ENCODE measurements around the gene TPCN1. TPM values are rescaled to one million over a fixed set of nuclear protein-coding genes. Genes with fewer than 3 reads are reported as not detected.
A peak's percentile ranks its signal among the peaks of the same experiment; 100 is the strongest.

The TPCN1 gene
- total and polyA plus RNA-seq, 3 experiments from 2014 or later, result 10.1 to 24.1 (median 21.3) TPM

GRCh38 chr12:113234483-113234882, 13.2 kb downstream of the TPCN1 start:
- H3K4me3 ChIP-seq (ENCODE audit: low read length), result no peak overlapping the region
- CTCF ChIA-PET, result no interaction called here
- Mint-ChIP-seq H3K27ac (peak overlapping the region in 2 of 8 donors; percentile 37 to 54), H3K36me3 (peaks cover 7 to 68% (median 7%) of the 10 kb centered on the region in 3 donors), H3K27me3 (peaks cover 0 to 2% of the 10 kb centered on the region in 2 donors), H3K4me3 (no peak overlapping the region), H3K4me1 (peaks cover 14 to 35% (median 32%) of the 10 kb centered on the region in 3 donors), H3K9me3 (no peaks in the 10 kb centered on the region)
- no peaks in the 10 kb centered on the region for H3K27me3 ChIP-seq (ENCODE audit: insufficient read depth, low read length, poor library complexity, severe bottlenecking)
- peaks cover 9% of the 10 kb centered on the region for H3K36me3 ChIP-seq (ENCODE audit: insufficient read depth, low read length)
- H3K9me3 ChIP-seq (ENCODE audit: low read length), result no peaks in the 10 kb centered on the region
- DNase-seq, result no peak
- no peak overlapping the region for H3K27ac ChIP-seq (ENCODE audit: low read depth, low read length)
- POLR2A ChIA-PET, result no interaction called here
- H3K4me1 ChIP-seq (ENCODE audit: insufficient read depth, low read length), result peaks cover 47% of the 10 kb centered on the region

GRCh38 chr12:113235976-113236375, 14.7 kb downstream of the TPCN1 start:
- POLR2A ChIA-PET, result no interaction called here
- peaks cover 2% of the 10 kb centered on the region for H3K36me3 ChIP-seq (ENCODE audit: insufficient read depth, low read length)
- Mint-ChIP-seq H3K4me3 (no peak overlapping the region), H3K27me3 (no peaks in the 10 kb centered on the region), H3K4me1 (peaks cover 10 to 25% (median 21%) of the 10 kb centered on the region in 3 donors), H3K9me3 (no peaks in the 10 kb centered on the region), H3K27ac (no peak overlapping the region), H3K36me3 (peaks cover 3 to 67% (median 12%) of the 10 kb centered on the region in 3 donors)
- no peaks in the 10 kb centered on the region for H3K9me3 ChIP-seq (ENCODE audit: low read length)
- peaks cover 32% of the 10 kb centered on the region for H3K4me1 ChIP-seq (ENCODE audit: insufficient read depth, low read length)
- H3K27me3 ChIP-seq (ENCODE audit: insufficient read depth, low read length, poor library complexity, severe bottlenecking), result no peaks in the 10 kb centered on the region
- CTCF ChIA-PET, result no interaction called here
- H3K4me3 ChIP-seq (ENCODE audit: low read length), result no peak overlapping the region
- no peak for DNase-seq
- H3K27ac ChIP-seq (ENCODE audit: low read depth, low read length), result no peak overlapping the region

DNA sequence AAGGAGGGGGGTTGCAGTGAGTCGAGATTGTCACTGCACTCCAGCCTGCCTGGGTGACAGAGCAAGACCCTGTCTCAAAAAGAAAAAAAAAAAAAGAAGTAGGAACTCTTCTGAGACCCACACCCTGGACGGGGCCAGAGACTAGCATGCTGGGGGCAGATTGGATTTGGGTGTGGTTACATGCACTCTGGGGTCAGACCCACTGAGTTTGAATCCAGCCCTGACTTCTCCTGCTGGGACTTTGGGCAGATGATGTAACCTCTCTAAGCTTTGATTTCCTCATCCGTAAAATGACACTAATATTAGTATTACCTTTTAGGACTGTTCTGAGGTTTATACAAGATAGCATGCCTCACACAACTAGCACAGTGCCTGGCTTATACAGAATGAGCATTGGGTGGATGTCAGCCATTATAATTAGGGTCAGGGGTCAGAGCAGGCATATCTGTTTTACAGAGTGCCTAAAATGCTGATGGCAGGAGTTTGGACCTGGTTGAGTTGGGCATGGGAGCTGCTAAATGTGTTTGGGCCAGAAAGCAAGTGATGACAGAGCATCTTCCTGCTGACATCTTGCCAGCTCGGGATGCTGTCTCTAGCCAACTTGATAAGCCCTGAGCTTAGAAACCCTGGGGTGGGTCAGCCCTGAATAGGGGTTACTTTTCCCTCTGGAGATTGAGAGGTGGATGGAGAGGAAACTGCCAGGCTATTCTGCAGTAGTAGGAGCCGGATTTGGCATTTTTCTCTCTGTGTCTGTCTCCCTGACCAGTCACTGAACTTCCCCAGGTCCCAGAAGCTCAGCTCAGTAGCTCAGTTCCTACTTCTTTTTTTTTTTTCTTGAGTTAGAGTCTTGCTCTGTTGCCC, 15.5 kb downstream of the TPCN1 start:
- ChIA-PET CTCF (no interaction called here), POLR2A (no interaction called here)
- H3K27ac Mint-ChIP-seq, result peak overlapping the region in 3 of 8 donors; percentile 8 to 68 (median 32)
- peaks cover 3 to 66% (median 13%) of the 10 kb centered on the region in 3 donors for H3K36me3 Mint-ChIP-seq
- H3K4me3 Mint-ChIP-seq, result peak overlapping the region in 1 of 7 donors; percentile 7
- H3K27me3 Mint-ChIP-seq, result no peaks in the 10 kb centered on the region
- no peak overlapping the region for H3K27ac ChIP-seq (ENCODE audit: low read depth, low read length)
- no peak for DNase-seq
- H3K27me3 ChIP-seq (ENCODE audit: insufficient read depth, low read length, poor library complexity, severe bottlenecking), result no peaks in the 10 kb centered on the region
- no peak overlapping the region for H3K4me3 ChIP-seq (ENCODE audit: low read length)
- no peaks in the 10 kb centered on the region for H3K9me3 ChIP-seq (ENCODE audit: low read length)
- H3K9me3 Mint-ChIP-seq, result no peaks in the 10 kb centered on the region
- no peaks in the 10 kb centered on the region for H3K36me3 ChIP-seq (ENCODE audit: insufficient read depth, low read length)
- peaks cover 26% of the 10 kb centered on the region for H3K4me1 ChIP-seq (ENCODE audit: insufficient read depth, low read length)
- peaks cover 10 to 23% (median 16%) of the 10 kb centered on the region in 3 donors for H3K4me1 Mint-ChIP-seq

DNA sequence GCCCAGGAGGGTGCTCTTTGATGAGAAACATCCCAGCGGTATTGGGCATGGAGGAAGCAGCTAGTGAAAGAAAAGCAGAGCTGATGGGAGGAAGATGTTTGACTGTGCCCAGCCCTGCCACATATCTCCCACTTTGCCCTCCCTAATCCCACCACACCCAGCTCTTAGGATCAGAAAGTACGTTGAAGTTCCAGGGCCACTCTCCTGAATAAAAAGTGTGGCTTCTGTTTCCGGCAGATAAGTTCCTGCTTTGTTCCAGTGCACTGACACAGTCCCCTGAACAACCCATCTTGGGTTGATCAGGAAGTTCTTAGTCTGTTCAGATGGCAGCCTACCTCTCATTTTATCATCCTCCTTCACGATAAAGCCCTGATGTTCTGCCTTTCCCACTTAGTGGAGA, 16.5 kb downstream of the TPCN1 start:
- peaks cover 10 to 20% (median 13%) of the 10 kb centered on the region in 3 donors for H3K4me1 Mint-ChIP-seq
- DNase-seq, result no peak
- Histone ChIP-seq H3K36me3 (ENCODE audit: insufficient read depth, low read length) (peaks cover 8% of the 10 kb centered on the region), H3K27me3 (ENCODE audit: insufficient read depth, low read length, poor library complexity, severe bottlenecking) (no peaks in the 10 kb centered on the region), H3K4me3 (ENCODE audit: low read length) (no peak overlapping the region), H3K27ac (ENCODE audit: low read depth, low read length) (no peak overlapping the region), H3K4me1 (ENCODE audit: insufficient read depth, low read length) (peaks cover 17% of the 10 kb centered on the region), H3K9me3 (ENCODE audit: low read length) (no peaks in the 10 kb centered on the region)
- ChIA-PET CTCF (no interaction called here), POLR2A (no interaction called here)
- peak overlapping the region in 2 of 8 donors; percentile 12 to 17 for H3K27ac Mint-ChIP-seq
- H3K27me3 Mint-ChIP-seq, result no peaks in the 10 kb centered on the region
- H3K9me3 Mint-ChIP-seq, result no peaks in the 10 kb centered on the region
- H3K4me3 Mint-ChIP-seq, result no peak overlapping the region
- peaks cover 4 to 63% (median 14%) of the 10 kb centered on the region in 3 donors for H3K36me3 Mint-ChIP-seq

DNA sequence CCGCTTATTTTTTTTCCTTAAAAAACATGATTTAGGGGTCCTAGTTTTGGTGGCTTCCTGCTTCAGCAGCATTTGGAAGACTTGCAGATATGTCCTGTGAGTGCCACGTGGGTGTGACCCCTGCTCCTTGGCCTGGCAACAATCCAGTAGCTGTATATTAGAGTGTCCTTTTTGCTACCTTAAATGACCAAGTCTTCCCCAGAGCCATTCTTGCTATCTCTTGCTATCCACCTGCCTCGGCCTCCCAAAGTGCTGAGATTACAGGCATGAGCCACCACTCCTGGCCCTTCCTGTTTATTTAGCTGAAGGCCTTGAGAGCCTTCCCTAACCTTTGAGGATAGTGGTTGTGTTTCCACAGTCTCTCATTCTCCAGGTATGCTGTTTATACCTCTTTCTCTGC, 17.0 kb downstream of the TPCN1 start:
- POLR2A ChIA-PET, result no interaction called here
- Mint-ChIP-seq H3K9me3 (no peaks in the 10 kb centered on the region), H3K27ac (peak overlapping the region in 1 of 8 donors; percentile 33), H3K4me3 (no peak overlapping the region), H3K4me1 (peaks cover 7 to 14% (median 8%) of the 10 kb centered on the region in 3 donors), H3K36me3 (peaks cover 5 to 64% (median 15%) of the 10 kb centered on the region in 3 donors), H3K27me3 (no peaks in the 10 kb centered on the region)
- CTCF ChIA-PET, result no interaction called here
- DNase-seq, result no peak
- H3K27me3 ChIP-seq (ENCODE audit: insufficient read depth, low read length, poor library complexity, severe bottlenecking), result no peaks in the 10 kb centered on the region
- H3K4me1 ChIP-seq (ENCODE audit: insufficient read depth, low read length), result peaks cover 14% of the 10 kb centered on the region
- no peaks in the 10 kb centered on the region for H3K9me3 ChIP-seq (ENCODE audit: low read length)
- H3K36me3 ChIP-seq (ENCODE audit: insufficient read depth, low read length), result peaks cover 9% of the 10 kb centered on the region
- H3K27ac ChIP-seq (ENCODE audit: low read depth, low read length), result no peak overlapping the region
- H3K4me3 ChIP-seq (ENCODE audit: low read length), result no peak overlapping the region

- Histone ChIP-seq H3K4me3 (ENCODE audit: low read length) (no peak overlapping the region), H3K36me3 (ENCODE audit: insufficient read depth, low read length) (peaks cover 9% of the 10 kb centered on the region), H3K4me1 (ENCODE audit: insufficient read depth, low read length) (peaks cover 4% of the 10 kb centered on the region), H3K27me3 (ENCODE audit: insufficient read depth, low read length, poor library complexity, severe bottlenecking) (no peaks in the 10 kb centered on the region), H3K27ac (ENCODE audit: low read depth, low read length) (no peak overlapping the region), H3K9me3 (ENCODE audit: low read length) (no peaks in the 10 kb centered on the region)
- H3K36me3 Mint-ChIP-seq, result peaks cover 5 to 62% (median 15%) of the 10 kb centered on the region in 3 donors
- ChIA-PET CTCF (no interaction called here), POLR2A (interaction anchor here (0.5 kb wide), 1 partner anchor 16 kb away, joined by 3 read pairs; no protein-coding TSS in a partner anchor)
- no peaks in the 10 kb centered on the region for H3K9me3 Mint-ChIP-seq
- peak overlapping the region in 2 of 8 donors; percentile 55 to 82 for H3K27ac Mint-ChIP-seq
- peaks cover 3 to 7% (median 4%) of the 10 kb centered on the region in 3 donors for H3K4me1 Mint-ChIP-seq
- H3K27me3 Mint-ChIP-seq, result no peaks in the 10 kb centered on the region
- H3K4me3 Mint-ChIP-seq, result no peak overlapping the region
- DNase-seq, result no peak
Measured at GRCh38 chr12:113239288-113239771, 18.1 kb downstream of the TPCN1 start.

DNA sequence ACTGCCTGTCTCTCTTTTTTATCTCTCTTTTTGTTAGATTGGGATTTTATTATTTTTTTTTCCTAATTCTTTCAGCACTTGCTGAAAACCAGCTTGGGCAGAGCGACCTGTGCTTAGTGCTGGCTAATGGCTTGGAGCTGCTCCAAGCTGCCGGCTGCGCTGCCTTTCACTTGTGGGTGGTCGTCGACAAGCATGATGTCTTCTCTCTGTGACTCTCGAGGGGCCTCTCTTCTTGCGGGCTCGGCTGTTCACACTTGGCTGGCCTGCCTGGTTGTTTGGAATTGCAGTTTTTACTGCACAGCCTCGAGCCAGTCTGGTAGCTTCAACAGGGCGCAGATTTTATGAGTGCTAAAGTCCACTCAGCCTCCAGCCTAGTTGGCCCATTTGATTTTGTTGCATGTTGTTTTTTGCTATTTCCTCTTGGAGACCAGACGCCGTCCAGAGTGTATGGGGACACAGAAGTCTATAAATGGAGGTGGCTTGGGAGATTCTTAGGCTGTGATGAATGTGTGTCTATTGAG, 18.6 kb downstream of the TPCN1 start:
- ChIA-PET POLR2A (no interaction called here), CTCF (no interaction called here)
- H3K27ac ChIP-seq (ENCODE audit: low read depth, low read length), result no peak overlapping the region
- H3K36me3 ChIP-seq (ENCODE audit: insufficient read depth, low read length), result peaks cover 9% of the 10 kb centered on the region
- H3K4me3 Mint-ChIP-seq, result no peak overlapping the region
- no peak overlapping the region for H3K4me3 ChIP-seq (ENCODE audit: low read length)
- peak overlapping the region in 1 of 8 donors; percentile 38 for H3K27ac Mint-ChIP-seq
- H3K4me1 Mint-ChIP-seq, result peaks cover 2 to 7% (median 2%) of the 10 kb centered on the region in 3 donors
- H3K27me3 ChIP-seq (ENCODE audit: insufficient read depth, low read length, poor library complexity, severe bottlenecking), result no peaks in the 10 kb centered on the region
- no peaks in the 10 kb centered on the region for H3K9me3 Mint-ChIP-seq
- H3K36me3 Mint-ChIP-seq, result peaks cover 5 to 65% (median 15%) of the 10 kb centered on the region in 3 donors
- peaks cover 4% of the 10 kb centered on the region for H3K4me1 ChIP-seq (ENCODE audit: insufficient read depth, low read length)
- no peaks in the 10 kb centered on the region for H3K9me3 ChIP-seq (ENCODE audit: low read length)
- DNase-seq, result no peak
- no peaks in the 10 kb centered on the region for H3K27me3 Mint-ChIP-seq

DNA sequence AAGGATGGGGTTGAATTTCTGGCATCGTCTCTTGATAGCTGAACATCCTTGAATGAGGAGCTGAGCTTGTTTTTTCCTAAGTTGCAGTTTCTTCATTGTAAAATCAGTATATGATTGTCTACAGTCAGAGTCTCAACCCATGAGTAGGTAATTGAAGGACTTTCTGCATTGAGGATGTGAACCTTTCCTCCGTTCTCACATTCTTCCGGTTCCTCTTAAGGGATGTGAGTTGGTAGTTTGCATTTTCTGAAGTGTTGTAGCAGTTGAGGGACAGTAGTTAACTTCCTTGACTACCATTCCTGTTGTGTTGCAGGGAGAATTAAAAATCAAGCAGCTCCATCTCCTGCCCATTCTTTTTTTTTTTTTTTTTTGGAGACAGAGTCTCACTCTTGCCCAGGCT, 19.1 kb downstream of the TPCN1 start:
- Histone ChIP-seq H3K36me3 (ENCODE audit: insufficient read depth, low read length) (peaks cover 9% of the 10 kb centered on the region), H3K27me3 (ENCODE audit: insufficient read depth, low read length, poor library complexity, severe bottlenecking) (no peaks in the 10 kb centered on the region), H3K27ac (ENCODE audit: low read depth, low read length) (no peak overlapping the region), H3K4me3 (ENCODE audit: low read length) (no peak overlapping the region), H3K4me1 (ENCODE audit: insufficient read depth, low read length) (peaks cover 4% of the 10 kb centered on the region), H3K9me3 (ENCODE audit: low read length) (no peaks in the 10 kb centered on the region)
- H3K4me1 Mint-ChIP-seq, result peaks cover 0 to 7% (median 2%) of the 10 kb centered on the region in 3 donors
- H3K36me3 Mint-ChIP-seq, result peaks cover 5 to 64% (median 15%) of the 10 kb centered on the region in 3 donors
- CTCF ChIA-PET, result no interaction called here
- no peak overlapping the region for H3K27ac Mint-ChIP-seq
- H3K27me3 Mint-ChIP-seq, result no peaks in the 10 kb centered on the region
- POLR2A ChIA-PET, result no interaction called here
- no peak overlapping the region for H3K4me3 Mint-ChIP-seq
- no peak for DNase-seq
- H3K9me3 Mint-ChIP-seq, result no peaks in the 10 kb centered on the region

All from CD8-positive, alpha-beta memory T cell (primary cell).